G401.6 (cell line): ENCODE results near the gene FREM2.

Experiments used
- FAIRE-seq: peaks from 2 replicates; lab custom pipeline; 2012; peaks lifted over from hg19 to GRCh38; lab: Jason Lieb, UNC

FREM2 gene

DNA sequence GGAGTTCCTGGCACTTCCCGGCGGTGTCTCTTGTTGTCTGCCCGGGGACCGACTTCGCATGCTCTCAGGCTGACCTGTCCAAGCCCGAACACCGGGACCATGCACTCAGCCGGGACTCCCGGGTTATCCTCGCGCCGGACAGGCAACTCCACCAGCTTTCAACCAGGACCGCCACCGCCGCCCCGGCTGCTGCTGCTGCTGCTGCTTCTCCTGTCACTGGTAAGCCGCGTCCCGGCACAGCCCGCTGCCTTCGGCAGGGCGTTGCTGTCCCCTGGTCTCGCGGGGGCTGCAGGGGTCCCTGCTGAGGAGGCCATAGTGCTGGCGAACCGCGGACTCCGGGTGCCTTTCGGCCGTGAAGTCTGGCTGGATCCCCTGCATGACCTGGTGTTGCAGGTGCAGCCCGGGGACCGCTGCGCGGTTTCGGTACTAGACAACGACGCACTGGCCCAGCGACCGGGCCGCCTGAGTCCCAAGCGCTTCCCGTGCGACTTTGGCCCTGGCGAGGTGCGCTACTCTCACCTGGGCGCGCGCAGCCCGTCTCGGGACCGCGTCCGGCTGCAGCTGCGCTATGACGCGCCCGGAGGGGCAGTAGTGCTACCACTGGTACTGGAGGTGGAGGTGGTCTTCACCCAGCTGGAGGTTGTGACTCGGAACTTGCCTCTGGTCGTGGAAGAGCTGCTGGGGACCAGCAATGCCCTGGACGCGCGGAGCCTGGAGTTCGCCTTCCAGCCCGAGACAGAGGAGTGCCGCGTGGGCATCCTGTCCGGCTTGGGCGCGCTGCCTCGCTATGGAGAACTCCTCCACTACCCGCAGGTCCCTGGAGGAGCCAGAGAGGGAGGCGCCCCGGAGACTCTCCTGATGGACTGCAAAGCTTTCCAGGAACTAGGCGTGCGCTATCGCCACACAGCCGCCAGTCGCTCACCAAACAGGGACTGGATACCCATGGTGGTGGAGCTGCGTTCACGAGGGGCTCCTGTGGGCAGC is 661 bp downstream of the FREM2 start:
- FAIRE-seq = no peak

DNA sequence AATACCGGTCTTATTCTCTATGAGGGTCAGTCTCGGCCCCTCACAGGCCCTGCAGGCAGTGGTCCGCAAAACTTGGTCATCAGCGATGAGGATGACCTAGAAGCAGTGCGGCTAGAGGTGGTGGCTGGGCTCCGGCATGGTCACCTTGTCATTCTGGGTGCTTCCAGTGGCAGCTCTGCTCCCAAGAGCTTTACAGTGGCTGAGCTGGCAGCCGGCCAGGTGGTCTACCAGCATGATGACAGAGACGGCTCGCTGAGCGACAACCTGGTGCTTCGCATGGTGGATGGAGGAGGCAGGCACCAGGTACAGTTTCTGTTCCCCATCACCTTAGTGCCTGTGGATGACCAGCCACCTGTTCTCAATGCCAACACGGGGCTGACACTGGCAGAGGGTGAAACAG is 1.8 kb downstream of the FREM2 start:
- FAIRE-seq = no peak

DNA sequence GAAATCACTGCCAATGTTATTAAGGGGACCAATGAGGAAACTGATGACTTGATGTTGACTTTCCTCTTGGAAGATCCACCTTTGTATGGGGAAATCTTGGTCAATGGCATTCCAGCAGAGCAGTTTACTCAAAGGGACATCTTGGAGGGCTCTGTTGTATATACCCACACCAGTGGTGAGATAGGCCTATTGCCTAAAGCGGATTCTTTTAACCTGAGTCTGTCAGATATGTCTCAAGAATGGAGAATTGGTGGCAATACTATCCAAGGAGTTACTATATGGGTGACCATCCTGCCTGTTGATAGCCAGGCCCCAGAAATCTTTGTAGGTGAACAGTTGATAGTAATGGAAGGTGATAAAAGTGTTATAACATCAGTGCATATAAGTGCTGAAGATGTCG is 3.4 kb downstream of the FREM2 start:
- no peak for FAIRE-seq

DNA sequence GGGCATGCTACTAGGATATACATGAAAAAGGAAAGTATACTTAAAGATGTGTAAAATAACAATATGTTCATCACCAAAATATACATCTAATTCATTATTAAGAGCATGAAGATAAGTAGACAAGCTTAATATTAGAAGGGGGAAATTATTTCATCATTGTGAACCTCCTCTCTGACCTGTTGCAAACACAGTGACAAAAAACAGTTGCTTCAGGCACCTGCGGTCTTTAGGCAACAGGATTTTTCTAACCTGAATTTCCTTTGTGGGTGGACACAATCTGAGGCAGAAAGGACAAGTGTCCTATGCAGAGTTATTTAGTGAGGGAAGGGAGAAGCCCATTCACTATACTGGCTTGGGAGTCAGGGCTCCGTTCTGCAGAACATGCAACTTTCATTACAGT is 6.3 kb downstream of the FREM2 start:
- no peak for FAIRE-seq

DNA sequence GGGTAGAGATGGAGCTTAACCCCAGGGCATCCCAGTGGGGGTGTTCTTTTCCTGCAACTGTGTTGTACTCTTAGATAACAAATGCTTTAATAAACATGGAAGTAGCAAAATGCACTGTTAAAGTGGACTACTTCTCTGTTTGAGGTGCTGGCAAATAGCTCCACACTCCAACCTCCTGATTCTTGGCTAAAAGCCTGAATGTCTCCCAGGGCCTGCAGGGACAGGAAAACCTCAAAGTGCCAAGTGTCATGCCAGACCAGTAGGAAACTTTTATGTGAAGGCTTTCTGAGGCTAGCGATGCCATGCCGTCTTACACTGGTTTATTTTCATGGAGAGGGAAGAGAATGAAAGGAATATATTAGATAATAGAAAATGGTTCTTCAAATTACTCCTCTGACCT is 6.8 kb downstream of the FREM2 start:
- no peak for FAIRE-seq

DNA sequence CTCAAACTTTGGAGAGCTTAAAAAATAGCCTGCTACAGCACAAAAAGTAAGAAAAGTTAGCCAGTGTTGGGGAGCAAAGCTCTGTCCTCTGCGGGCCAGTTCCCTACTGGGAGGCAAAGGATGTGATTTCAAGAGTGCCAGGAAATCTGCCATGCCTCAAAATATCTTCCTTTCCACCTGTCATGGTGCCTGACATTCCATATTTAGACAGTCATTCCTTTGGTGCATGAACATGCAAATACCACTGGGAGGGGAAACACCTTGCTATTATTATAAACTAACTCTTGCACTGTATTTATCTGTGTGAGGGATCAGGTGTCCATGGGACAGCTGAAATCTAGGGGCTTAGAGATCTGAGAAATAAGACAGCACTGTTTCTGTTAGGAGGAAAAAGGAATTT is 10.3 kb downstream of the FREM2 start:
- FAIRE-seq = no peak

DNA sequence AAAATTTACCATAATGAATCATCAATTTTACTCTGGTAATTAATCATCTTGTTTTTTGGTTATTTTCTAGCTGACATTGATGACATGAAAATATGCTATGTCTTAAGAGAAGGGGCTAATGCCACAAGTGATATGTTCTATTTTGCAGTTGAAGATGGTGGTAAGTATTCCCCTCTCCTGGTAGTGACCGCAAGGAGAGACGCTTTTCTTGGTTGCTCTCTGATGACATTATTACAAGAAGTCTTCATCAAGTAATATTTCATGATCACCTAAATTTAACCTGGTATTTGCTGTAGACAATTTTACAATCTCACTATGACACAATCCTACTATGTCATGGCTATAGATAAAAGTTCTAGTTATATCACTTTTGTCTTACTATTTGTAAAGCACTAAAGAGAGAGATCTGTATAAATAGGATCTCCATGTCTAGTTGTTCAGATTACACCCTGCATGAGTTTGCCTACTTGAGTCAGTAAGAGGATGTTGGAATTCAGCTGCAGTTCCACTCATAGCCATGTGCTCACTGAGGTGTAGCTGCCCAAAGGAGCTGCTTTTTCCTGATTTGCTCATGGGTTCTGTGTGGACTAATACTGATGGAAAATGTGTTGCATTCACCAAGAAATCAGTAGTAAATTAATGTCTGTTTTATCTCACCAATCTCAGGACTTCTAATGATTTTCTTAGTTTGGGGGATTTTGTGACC is 10.9 kb downstream of the FREM2 start:
- no peak for FAIRE-seq

DNA sequence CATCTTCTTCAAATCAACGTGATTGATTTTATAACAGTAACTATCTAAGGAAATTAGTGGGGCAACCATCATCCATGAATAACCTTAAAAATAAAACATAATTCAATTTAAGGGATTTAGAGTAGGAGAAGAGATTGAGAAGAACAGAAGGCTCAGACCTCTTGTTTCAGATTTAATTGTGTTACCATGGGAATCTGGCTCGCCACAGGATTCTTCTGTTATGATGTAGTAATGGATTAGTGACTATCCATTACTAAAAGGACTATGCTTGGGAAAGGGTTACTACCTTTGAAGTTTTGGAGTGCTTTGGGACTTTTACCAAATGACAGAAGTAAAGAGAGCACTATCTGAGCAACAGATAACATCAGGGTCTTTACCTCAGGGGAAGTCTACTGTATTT is 13.2 kb downstream of the FREM2 start:
- no peak for FAIRE-seq

DNA sequence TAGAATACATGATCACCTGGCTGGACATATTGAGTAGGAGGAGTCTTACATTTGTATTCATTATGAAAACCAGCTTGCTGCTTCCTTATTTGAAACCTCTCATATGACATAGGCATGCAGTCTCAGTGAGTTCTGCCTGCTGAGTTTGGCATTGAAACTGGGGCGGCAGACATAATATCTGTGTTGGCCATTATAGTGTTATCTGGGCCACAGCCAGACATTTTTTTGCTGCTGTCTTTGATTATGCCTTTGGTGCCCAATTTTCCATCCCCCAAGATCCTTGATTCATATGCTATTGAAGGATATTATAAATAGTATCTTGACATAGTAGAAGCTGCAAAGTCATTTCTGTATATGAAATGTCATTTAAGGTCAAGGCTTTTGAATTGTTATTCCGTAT is 15.8 kb downstream of the FREM2 start:
- FAIRE-seq = no peak

DNA sequence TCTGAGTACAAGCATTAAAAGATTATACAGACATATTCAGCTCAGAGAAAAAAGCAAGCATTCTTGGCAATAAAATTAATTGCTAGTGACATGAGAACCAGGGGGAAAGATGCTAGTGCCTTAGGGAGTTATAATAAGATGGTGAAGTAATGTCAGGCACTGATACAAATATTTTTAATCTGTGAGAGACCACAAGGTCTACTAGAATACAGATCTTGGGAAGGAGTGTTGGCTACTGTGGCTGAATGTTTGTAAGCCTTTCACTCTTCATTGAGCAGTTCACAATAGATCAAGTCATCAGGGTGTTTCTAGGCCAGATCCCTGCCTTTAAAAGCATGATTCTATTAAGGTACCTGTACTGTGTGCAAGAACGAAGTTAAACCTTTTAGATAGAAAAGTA is 16.4 kb downstream of the FREM2 start:
- FAIRE-seq = no peak

DNA sequence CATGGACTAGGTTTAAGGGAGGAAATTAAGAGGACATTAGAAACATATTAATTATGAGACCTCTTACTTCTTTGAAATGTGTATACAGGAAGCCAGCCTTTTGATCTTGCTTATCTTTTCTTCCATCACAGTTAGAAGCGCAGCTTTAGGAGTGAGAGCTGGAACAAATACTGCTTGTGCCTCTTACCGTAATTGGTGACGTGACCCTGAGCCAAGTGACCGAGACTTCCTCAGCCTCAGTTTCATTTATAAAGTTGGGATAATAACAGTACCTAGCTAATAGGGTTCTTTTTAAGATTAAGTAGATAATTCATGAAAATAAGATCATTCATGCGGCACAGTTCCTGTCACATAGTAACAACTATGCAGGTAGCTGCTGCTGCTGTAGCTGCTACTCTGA is 18.5 kb downstream of the FREM2 start:
- FAIRE-seq = no peak

DNA sequence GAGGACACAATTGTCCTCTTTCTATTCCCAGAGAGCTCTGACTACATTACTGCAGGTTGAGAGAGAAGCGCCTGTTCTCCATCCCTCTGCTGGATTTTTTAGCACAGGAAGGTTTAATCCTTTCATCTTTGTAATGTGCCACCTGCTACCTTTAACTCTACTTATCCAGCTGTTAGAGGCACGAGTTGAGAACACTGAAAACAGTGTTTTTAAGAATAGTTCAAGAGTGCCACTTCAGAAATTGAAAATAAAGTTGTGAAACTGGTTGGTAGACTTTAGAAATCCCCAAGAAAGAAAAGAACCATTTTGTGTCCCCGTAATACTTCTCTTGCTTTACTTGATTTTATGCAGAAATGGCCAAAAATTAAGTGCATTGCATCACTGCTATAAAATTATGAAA is 20.6 kb downstream of the FREM2 start:
- FAIRE-seq = no peak

DNA sequence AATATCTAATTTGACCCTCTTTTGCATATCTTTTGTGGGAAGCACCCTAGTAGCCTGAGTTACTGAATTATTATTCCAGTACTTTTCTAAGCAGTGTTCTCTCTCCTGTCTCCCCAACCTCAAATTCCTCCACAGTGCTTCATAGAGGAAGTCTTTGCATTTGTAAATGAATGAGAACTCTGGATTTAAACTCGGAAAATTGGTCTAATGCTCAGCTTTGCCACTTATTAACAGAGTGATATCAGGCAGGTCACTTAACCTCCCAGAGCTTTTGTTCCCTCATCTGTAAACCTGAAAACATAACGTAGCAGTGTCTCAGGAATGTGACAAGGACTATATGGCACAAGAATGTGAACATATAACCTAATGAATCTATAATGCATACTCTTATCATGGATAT is 26.2 kb downstream of the FREM2 start:
- FAIRE-seq = no peak

DNA sequence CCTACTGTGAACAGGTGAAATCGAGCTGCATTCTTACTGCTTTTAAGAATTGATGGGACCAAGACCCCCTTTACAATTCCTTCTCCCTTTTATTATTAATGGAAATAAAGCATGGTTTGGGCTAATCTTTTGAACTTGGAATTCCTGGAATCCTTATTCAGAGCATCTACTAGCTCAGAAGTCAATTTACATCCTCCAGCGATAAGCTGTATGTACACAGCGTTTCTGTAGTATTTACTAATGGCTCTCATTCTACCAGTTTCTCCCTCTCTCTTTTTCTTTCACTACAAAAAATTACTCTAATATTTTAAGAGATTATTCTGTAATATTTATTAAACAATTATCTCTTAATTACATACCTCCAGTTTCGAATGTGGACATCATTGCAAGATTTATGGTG is 31.5 kb downstream of the FREM2 start:
- no peak for FAIRE-seq

DNA sequence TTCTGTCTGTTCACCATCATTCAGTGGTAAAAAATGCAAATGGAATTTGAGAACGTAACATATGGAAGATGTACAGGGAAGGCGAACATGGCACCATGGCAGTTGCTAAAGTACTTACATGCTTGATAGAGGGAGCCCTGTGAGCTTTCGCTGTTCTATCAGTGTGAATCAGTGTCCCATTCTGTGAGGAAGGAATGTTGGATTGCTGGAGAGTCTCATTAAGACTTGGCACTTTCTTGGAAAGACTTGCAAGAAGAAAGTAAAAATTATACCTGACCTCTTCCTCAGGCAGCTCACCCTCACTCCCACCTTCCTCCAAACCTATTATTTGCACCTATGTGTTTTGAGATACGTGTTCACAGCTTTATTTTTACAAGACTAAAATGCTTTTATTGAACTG is 43.5 kb downstream of the FREM2 start:
- no peak for FAIRE-seq

DNA sequence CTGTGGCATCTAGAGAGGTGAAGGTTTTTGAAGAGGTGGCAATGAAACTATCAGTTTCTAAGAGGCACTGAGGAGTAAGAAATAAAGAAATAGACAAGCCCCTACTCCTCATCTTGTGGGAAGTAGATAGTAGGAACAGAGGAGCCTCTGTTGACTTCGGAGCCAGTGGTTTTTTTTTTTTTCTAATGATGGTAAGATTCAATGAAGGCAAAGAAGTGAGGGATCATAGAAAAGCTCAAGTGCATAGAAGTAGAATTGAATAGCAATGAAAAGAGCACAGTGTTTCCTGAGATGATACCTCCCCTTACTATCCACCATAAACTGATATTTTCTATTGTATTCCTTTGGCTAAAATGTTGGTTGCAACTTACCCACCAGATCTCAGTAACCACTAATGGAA is 46.3 kb downstream of the FREM2 start:
- no peak for FAIRE-seq

DNA sequence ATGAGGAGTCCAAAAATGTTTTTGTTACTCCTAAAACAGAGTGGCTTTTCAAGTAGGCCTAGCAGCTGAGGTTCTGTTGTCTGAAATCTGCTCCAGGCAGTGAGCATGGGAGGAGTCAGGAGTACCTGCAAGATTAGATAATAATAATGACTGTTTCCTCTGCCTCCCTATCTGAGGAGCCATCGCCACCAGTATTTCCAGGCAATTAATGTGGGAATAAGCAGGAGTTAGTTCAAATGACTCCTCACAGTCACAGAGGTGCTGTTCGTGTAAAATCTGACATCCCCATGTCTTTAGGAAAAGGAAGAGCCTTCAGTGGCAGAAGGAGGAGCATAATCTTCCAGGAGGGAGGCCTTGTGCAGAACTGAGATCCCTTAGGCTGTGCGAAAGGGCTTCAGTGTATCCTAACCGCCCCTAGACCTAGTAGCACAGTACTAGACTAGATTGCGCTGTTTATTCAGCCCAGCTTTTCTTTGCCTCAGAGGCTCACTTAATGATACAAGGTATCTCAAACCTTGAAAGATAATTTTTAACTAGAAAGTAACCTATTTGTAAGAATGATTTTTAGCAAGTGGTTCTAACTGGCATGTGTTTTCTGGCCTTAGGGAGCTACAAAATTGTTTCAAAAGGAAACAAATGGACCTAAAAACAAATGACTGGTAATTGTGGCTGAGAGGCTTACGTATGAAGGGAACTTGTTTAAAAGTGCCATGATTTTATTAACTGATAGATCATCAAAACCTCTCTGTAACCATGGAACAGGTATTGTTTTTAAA is 49.0 kb downstream of the FREM2 start:
- FAIRE-seq = no peak

DNA sequence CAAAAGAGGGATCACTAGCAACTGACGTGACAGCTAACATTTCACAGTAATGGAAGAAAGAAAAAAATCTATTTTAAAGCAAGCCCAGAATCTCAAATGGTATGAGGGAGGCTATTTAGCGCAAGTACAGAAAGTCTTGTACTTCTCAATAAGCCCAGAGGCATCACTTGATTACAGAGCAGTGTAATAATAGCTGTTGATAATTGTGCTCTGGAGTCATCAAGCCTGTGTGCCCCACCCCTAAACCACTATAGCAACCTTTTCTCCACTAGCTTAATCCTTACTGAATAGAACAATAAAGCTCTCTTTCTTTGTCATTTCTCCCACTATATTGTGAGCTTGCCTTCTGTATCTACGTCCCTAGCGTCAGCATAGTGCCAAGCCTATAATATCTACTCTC is 56.6 kb downstream of the FREM2 start:
- FAIRE-seq = no peak

DNA sequence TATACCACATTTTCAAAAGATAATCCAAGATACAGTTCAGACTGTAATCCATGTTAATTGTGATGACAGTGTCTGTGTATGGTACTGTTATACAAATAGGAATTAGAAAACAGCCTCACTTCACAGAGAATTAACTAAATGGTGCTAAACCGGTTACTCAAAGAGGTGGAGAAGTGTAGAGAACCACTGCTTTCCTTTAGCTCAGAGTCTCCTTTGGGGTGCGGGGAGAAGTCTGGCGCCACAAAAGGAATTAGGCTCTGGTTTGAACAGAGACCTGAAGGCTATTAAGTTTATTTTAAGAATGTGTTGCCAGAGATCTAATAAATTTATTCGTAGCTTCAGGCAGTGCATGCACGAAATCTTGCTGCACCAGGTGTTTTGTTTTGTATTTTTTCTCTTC is 65.8 kb downstream of the FREM2 start:
- no peak for FAIRE-seq

DNA sequence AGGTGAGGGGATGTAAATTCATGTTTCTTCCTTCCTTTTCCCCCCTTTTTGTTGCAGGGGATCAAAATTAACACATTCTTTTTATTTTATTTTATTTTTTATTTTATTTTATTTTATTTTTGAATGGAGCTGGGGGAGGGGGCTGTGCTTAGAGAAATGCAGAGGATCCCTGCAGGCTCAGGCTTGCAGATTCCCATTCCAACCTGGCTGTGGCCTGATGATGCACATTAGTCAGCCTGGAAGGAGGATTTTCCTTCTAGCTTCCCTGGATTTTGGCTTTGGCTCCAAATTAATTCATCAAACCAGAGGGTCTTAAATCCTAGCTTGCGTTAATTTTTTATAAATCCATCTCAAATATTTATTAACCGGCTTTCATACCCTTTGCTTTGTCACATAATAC is 67.0 kb downstream of the FREM2 start:
- no peak for FAIRE-seq

DNA sequence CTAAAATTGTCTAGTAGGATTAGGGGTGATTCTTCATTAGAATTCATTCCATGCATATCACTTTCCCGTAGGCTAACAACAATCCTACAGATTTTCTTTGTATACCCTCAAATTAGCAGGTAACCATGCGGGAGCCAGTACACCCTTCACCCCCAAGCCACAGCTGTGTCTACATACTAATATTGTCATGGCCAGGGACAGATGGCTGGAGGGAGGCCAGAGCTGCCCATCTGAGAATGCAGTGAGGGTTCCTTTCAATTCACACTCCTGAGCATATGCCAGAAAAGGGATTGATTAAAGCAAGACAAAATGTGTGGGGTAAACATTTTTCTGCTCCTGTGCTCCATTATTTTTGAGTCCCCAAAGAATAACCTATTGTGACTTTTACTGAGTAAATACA is 68.9 kb downstream of the FREM2 start:
- no peak for FAIRE-seq

DNA sequence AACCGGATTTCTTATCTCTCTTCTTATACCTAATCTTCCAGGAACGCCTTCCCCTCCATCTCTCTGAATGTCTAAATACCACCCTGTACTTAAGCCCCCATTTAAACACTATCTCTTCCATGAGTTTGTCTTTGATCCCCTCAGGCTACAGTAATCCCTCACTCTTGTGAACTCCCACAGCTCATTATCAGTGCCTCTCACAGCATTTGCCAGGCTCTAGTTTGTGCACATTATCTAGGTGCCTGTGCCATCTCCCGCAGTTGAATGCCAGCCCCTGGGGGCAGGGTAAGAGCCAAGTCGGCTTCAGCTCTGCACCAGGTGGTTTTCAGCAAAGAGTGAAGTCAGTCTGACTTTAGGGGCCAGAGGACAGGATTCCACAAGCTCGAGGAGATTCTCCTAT is 71.4 kb downstream of the FREM2 start:
- no peak for FAIRE-seq

DNA sequence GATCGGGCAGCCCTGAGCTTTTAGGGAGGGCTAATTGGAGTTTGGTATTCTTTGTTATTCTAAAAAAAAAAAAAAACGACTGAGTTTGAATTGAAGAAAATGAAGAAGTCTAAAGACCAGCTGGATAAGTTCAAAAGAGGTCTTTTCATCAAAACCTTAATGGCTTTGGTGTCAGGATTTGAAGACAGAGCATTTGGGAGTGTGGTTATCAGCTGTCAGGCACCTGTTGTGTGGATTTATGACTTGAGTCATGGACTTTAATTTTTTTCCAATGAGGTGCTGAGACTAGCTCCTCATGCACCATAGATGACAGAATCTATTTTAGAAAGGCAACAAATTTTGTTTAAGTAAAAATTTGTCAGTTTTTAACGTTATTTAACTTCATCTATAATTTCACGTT is 72.5 kb downstream of the FREM2 start:
- no peak for FAIRE-seq
